Measurements from ENCODE around the gene CUEDC1.

Gene CUEDC1

GRCh38 chr17:57957120-57957850 is 2.1 kb upstream of the CUEDC1 start:
- DNase-seq = no peak

- no peak for DNase-seq
Observed at GRCh38 chr17:57956291-57957119, 1.3 kb upstream of the CUEDC1 start.

- peak; percentile 48 for DNase-seq
Observed at GRCh38 chr17:57954397-57955182, 622 bp downstream of the CUEDC1 start.

- no peak for DNase-seq
Observed at GRCh38 chr17:57953705-57954396, 1.4 kb downstream of the CUEDC1 start.

GRCh38 chr17:57953219-57953618 is 2.0 kb downstream of the CUEDC1 start:
- no peak for DNase-seq

GRCh38 chr17:57949649-57950048 is 5.6 kb downstream of the CUEDC1 start:
- DNase-seq = no peak

- DNase-seq = no peak
Observed at GRCh38 chr17:57948555-57949420, 6.4 kb downstream of the CUEDC1 start.

GRCh38 chr17:57948169-57948554 is 7.0 kb downstream of the CUEDC1 start:
- DNase-seq = no peak

GRCh38 chr17:57947369-57947768 is 7.8 kb downstream of the CUEDC1 start:
- no peak for DNase-seq

- peak; percentile 34 for DNase-seq
Observed at GRCh38 chr17:57946798-57947358, 8.3 kb downstream of the CUEDC1 start.

GRCh38 chr17:57945996-57946797 is 9.0 kb downstream of the CUEDC1 start:
- DNase-seq = no peak

- DNase-seq = no peak
Observed at GRCh38 chr17:57944908-57945307, 10.3 kb downstream of the CUEDC1 start.

GRCh38 chr17:57943645-57944044 is 11.6 kb downstream of the CUEDC1 start:
- no peak for DNase-seq

GRCh38 chr17:57943140-57943539 is 12.1 kb downstream of the CUEDC1 start:
- no peak for DNase-seq

- no peak for DNase-seq
Observed at GRCh38 chr17:57941384-57942370, 13.5 kb downstream of the CUEDC1 start.

GRCh38 chr17:57940653-57941329 is 14.4 kb downstream of the CUEDC1 start:
- peak; percentile 38 for DNase-seq

GRCh38 chr17:57940231-57940630 is 15.0 kb downstream of the CUEDC1 start:
- no peak for DNase-seq

GRCh38 chr17:57939797-57940196 is 15.4 kb downstream of the CUEDC1 start:
- DNase-seq = peak; percentile 43

GRCh38 chr17:57938061-57938502 is 17.1 kb downstream of the CUEDC1 start:
- DNase-seq = no peak

All from COR-L47 (cell line).